GM12878 (cell line): ENCODE data around the gene HCN4. TPM values are rescaled to one million over a fixed set of nuclear protein-coding genes. Genes with fewer than 3 reads are reported as not detected.

Experiments
- ATAC-seq: fragments of 200-7000 bp; cut with Tn5 transposase; 3 replicates; pipeline ENCODE4 v1.9.1; 2020; ENCODE audit warnings: mild to moderate bottlenecking, moderate library complexity
- BruUV-seq: library from RNA; stranded (reverse); fragments of 400-500 nt; replicated peaks from 2 replicates; lab custom pipeline; 2021; lab: Mats Ljungman, UMichigan
- CTCF ChIA-PET: fragments of 300-600 bp; sonication (Branson Sonifier 250); formaldehyde crosslinking; extraction: SDS; loops from one replicate; lab custom pipeline; 2021; ENCODE audit warnings: inconsistent platforms; lab: Yijun Ruan, JAX
- POLR2A ChIA-PET: fragments of 350-600 bp; formaldehyde crosslinking; extraction: SDS; loops from one replicate; lab custom pipeline; 2021; ENCODE audit warnings: inconsistent platforms; lab: Charles Lee
- RAD21 ChIA-PET: fragments of 300-600 bp; sonication (Branson Sonifier 250); formaldehyde crosslinking; loops from one replicate; lab custom pipeline; 2023; ENCODE audit warnings: antibody characterized with exemption; ENCODE audit not compliant: unreplicated experiment; lab: Charles Lee
- SMC1A ChIA-PET: fragments of 300-600 bp; sonication (Branson Sonifier 250); formaldehyde crosslinking; loops from one replicate; lab custom pipeline; 2023; ENCODE audit not compliant: unreplicated experiment, uncharacterized antibody; lab: Charles Lee
- DNase-seq: peaks from one replicate; pipeline ENCODE4 v3.0.0-alpha.2; 2011; ENCODE audit warnings: low read depth, low spot score
- FAIRE-seq: peaks from 3 replicates; lab custom pipeline; 2011; peaks lifted over from hg19 to GRCh38; lab: Jason Lieb, UNC
- H2AFZ ChIP-seq: 2 replicates; pipeline ENCODE4 v1.6.0; 2011; ENCODE audit warnings: low read depth, low read length, control low read depth; ENCODE audit not compliant: control insufficient read depth
- H3K27ac ChIP-seq: 2 replicates; pipeline ENCODE4 v1.5.1; 2011; ENCODE audit warnings: control low read depth; ENCODE audit not compliant: control insufficient read depth, insufficient read depth
- H3K27me3 ChIP-seq, 2 experiments: replicated peaks in 1 of 2; 2 replicates each; pipeline versions ENCODE4 v1.6.0 to v1.6.1; 2011; ENCODE audit warnings: low read length in 1 of 2; ENCODE audit not compliant: control insufficient read depth in 2 of 2, insufficient read depth in 2 of 2
- H3K36me3 ChIP-seq, 2 experiments: 2 replicates each; pipeline ENCODE4 v1.5.1; 2011; ENCODE audit warnings: low read length in 1 of 2; ENCODE audit not compliant: control insufficient read depth in 2 of 2, insufficient read depth in 2 of 2
- H3K4me1 ChIP-seq: 2 replicates; pipeline ENCODE4 v1.6.1; 2011; ENCODE audit warnings: mild to moderate bottlenecking, low read length, moderate library complexity, mixed read lengths; ENCODE audit not compliant: control insufficient read depth, insufficient read depth
- H3K4me2 ChIP-seq: 2 replicates; pipeline ENCODE4 v1.6.0; 2011; ENCODE audit warnings: control low read depth; ENCODE audit not compliant: control insufficient read depth, insufficient read depth
- H3K4me3 ChIP-seq: fragments of 200-600 bp; sonication (generic); 2 replicates; pipeline ENCODE4 v1.5.1; 2016
- H3K79me2 ChIP-seq: 2 replicates; pipeline ENCODE4 v1.6.0; 2011; ENCODE audit warnings: low read length; ENCODE audit not compliant: control insufficient read depth, insufficient read depth
- H3K9ac ChIP-seq: 2 replicates; pipeline ENCODE4 v1.8.0; 2011; ENCODE audit warnings: low read length, control low read depth, mixed read lengths; ENCODE audit not compliant: control insufficient read depth, insufficient read depth
- H3K9me3 ChIP-seq: replicated peaks from 3 replicates; pipeline ENCODE4 v1.5.1; 2011; ENCODE audit warnings: mild to moderate bottlenecking, low read length; ENCODE audit not compliant: control insufficient read depth, insufficient read depth
- H4K20me1 ChIP-seq: 2 replicates; pipeline ENCODE4 v1.6.0; 2011; ENCODE audit not compliant: control insufficient read depth, insufficient read depth
- BCL3 ChIP-seq: IDR thresholded peaks from 2 replicates; pipeline ENCODE4 v1.6.1; 2011; ENCODE audit warnings: borderline replicate concordance, low read depth, mild to moderate bottlenecking, moderate library complexity, low read length; ENCODE audit not compliant: insufficient read depth, poor library complexity, severe bottlenecking
- CBFB ChIP-seq: IDR thresholded peaks from 2 replicates; pipeline ENCODE4 v1.6.1; 2016; ENCODE audit warnings: antibody characterized with exemption, low read depth
- DPF2 ChIP-seq: fragments of 450-650 bp; IDR thresholded peaks from 2 replicates; pipeline ENCODE4 v1.6.1; 2017; ENCODE audit warnings: mild to moderate bottlenecking
- FOXM1 ChIP-seq: IDR thresholded peaks from 2 replicates; pipeline ENCODE4 v1.6.1; 2012; ENCODE audit warnings: low read depth, mild to moderate bottlenecking, inconsistent platforms, low read length, moderate library complexity
- KAT2A ChIP-seq: conservative IDR thresholded peaks from 2 replicates; pipeline ENCODE4 v1.6.1; 2011; ENCODE audit warnings: low read depth, low read length; ENCODE audit not compliant: control insufficient read depth
- MXI1 ChIP-seq: fragments of 150-350 bp; IDR thresholded peaks from 2 replicates; pipeline ENCODE4 v1.6.1; 2011; ENCODE audit warnings: low read depth, mild to moderate bottlenecking, inconsistent platforms, low read length, improper control_type of control experiment
- MYC ChIP-seq: IDR thresholded peaks from 2 replicates; pipeline ENCODE4 v1.6.1; 2011; ENCODE audit warnings: mild to moderate bottlenecking, low read length, moderate library complexity, inconsistent platforms; ENCODE audit not compliant: insufficient read depth, insufficient replicate concordance, insufficient read length, severe bottlenecking
- NFYA ChIP-seq: IDR thresholded peaks from 2 replicates; pipeline ENCODE4 v1.6.1; 2011; ENCODE audit warnings: low read depth, mild to moderate bottlenecking, low read length, improper control_type of control experiment, borderline replicate concordance
- PBX3 ChIP-seq: IDR thresholded peaks from 2 replicates; pipeline ENCODE4 v1.6.1; 2011; ENCODE audit warnings: mild to moderate bottlenecking, low read depth, low read length, moderate library complexity; ENCODE audit not compliant: insufficient replicate concordance
- PKNOX1 ChIP-seq: fragments of 450-650 bp; IDR thresholded peaks from 2 replicates; pipeline ENCODE4 v1.6.1; 2016; ENCODE audit warnings: mild to moderate bottlenecking
- RAD21 ChIP-seq: IDR thresholded peaks from 2 replicates; pipeline ENCODE4 v1.6.1; 2011; ENCODE audit warnings: mild to moderate bottlenecking, low read depth, low read length, moderate library complexity; ENCODE audit not compliant: insufficient read depth
- RUNX3 ChIP-seq: IDR thresholded peaks from 2 replicates; pipeline ENCODE4 v1.6.1; 2012; ENCODE audit warnings: low read length, inconsistent platforms
- SMAD5 ChIP-seq: IDR thresholded peaks from 2 replicates; pipeline ENCODE4 v1.6.1; 2016; ENCODE audit warnings: antibody characterized with exemption, low read depth
- SREBF2 ChIP-seq: IDR thresholded peaks from 2 replicates; pipeline ENCODE4 v1.6.1; 2012; ENCODE audit warnings: mild to moderate bottlenecking, low read length
- USF2 ChIP-seq: IDR thresholded peaks from 2 replicates; pipeline ENCODE4 v1.6.1; 2011; ENCODE audit warnings: low read depth, low read length, improper control_type of control experiment, borderline replicate concordance
- ZNF207 ChIP-seq: fragments of 450-650 bp; IDR thresholded peaks from 2 replicates; pipeline ENCODE4 v1.6.1; 2014; ENCODE audit warnings: antibody characterized with exemption, mild to moderate bottlenecking, borderline replicate concordance
- ZZZ3 ChIP-seq: IDR thresholded peaks from 2 replicates; pipeline ENCODE4 v1.6.1; 2011; ENCODE audit warnings: low read depth; ENCODE audit not compliant: control insufficient read depth, insufficient read length
- WGBS: methylation state at CpG from one replicate; pipeline ENCODE4 v1.1.6; 2016; ENCODE audit warnings: low lambda C conversion rate; ENCODE audit not compliant: insufficient replicate concordance, insufficient coverage; ENCODE audit errors: missing lambda C conversion rate; 5-methylcytosine and 5-hydroxymethylcytosine counted together
- in situ Hi-C: fragments of 300-500 bp; cut with MboI; formaldehyde crosslinking; loops from 9 replicates; pipeline ENCODE4 v1.14.3; 2018; ENCODE audit warnings: mixed read lengths
- intact Hi-C: fragments of 100-400 bp; cut with micrococcal nuclease; formaldehyde crosslinking; loops from one replicate; pipeline ENCODE4 v1.14.2; 2022; ENCODE audit not compliant: unreplicated experiment
- polyA plus RNA-seq, 11 experiments: library from polyadenylated mRNA; depleted of rRNA in 4 of 11; unstranded in 6 of 11; stranded (reverse) in 5 of 11; fragments of >200 nt; fragmentation: Nextera tagmentation in 4 of 11; fragmentation: Illumina TruSeq in 1 of 11; extraction: Ambion mirVana in 4 of 11; extraction: Trizol in 1 of 11; gene quantifications; 1 replicate in 1 of 11; 2 replicates in 10 of 11; pipeline versions ENCODE4 v1.2.1 to v1.2.3, GENCODE V29; 2011 to 2016; ENCODE audit warnings: inconsistent platforms in 2 of 11, missing spikeins in 2 of 11, low read depth in 1 of 11
- total RNA-seq, 4 experiments: library from RNA; depleted of rRNA in 3 of 4; stranded (reverse); fragments of >200 nt in 3 of 4; fragmentation: Illumina TruSeq in 1 of 4; extraction: Trizol in 1 of 4; gene quantifications; 2 replicates each; pipeline versions ENCODE4 v1.2.1 to v1.2.3, GENCODE V29; 2013 to 2021

The HCN4 gene
- total and polyA plus RNA-seq, 10 of the 15 experiments (the other 5 are each of a cell fraction or from before 2014, with no cell fraction given): 0.03 to 0.10 TPM; not detected in 8

GRCh38 chr15:73282567-73283365 is 86.0 kb downstream of the HCN4 start:
- ChIA-PET POLR2A (no interaction called here), CTCF (interaction anchor here (1.4 to 2.6 kb wide), 3 partner anchors 9 to 42 kb away, joined by 7 read pairs; no protein-coding TSS in a partner anchor), RAD21 (no interaction called here), SMC1A (interaction anchor here (1.2 to 1.4 kb wide), 2 partner anchors 10 to 135 kb away, joined by 3 to 5 read pairs; no protein-coding TSS in a partner anchor)
- Histone ChIP-seq H3K27me3 (no peaks in the 10 kb centered on the region), H3K4me2 (no peak overlapping the region), H4K20me1 (no peaks in the 10 kb centered on the region), H3K36me3 (no peaks in the 10 kb centered on the region), H3K4me3 (no peak overlapping the region), H3K4me1 (no peaks in the 10 kb centered on the region), H3K27ac (no peak overlapping the region), H3K9me3 (no peaks in the 10 kb centered on the region), H3K79me2 (no peaks in the 10 kb centered on the region), H3K9ac (no peak overlapping the region), H2AFZ (no peak overlapping the region)
- TF ChIP-seq ZZZ3 (no peak), ZNF207 (no peak), MXI1 (no peak), RAD21 (no peak), PBX3 (no peak), USF2 (no peak), RUNX3 (no peak), MYC (no peak), CBFB (no peak), SMAD5 (no peak), BCL3 (no peak), FOXM1 (no peak), NFYA (no peak), KAT2A (no peak), SREBF2 (no peak), DPF2 (no peak), PKNOX1 (no peak)
- WGBS: 72% methylated on average over 8 of the region's 8 CpGs
- in situ Hi-C loops (no loop called here), intact Hi-C loops (no loop called here)
- ATAC-seq (no peak), DNase-seq (no peak), FAIRE-seq (no peak)
- BruUV-seq: no TSS peak
